HepG2 (cell line): ENCODE data around the gene TRIM25. TPM values are rescaled to one million over a fixed set of nuclear protein-coding genes. Genes with fewer than 3 reads are reported as not detected.

Source experiments
- ATAC-seq: fragments of 200-7000 bp; cut with Tn5 transposase; 3 replicates; pipeline ENCODE4 v1.9.1; 2020; ENCODE audit warnings: mild to moderate bottlenecking, moderate library complexity
- BruUV-seq: library from RNA; stranded (reverse); fragments of 400-500 nt; replicated peaks from 2 replicates; lab custom pipeline; 2021; lab: Mats Ljungman, UMichigan
- CTCF ChIA-PET: fragments of 300-600 bp; formaldehyde crosslinking; extraction: SDS; loops from one replicate; lab custom pipeline; 2021; ENCODE audit warnings: low total read pairs, inconsistent platforms, low intra/inter-chr PET ratio; lab: Yijun Ruan, JAX
- POLR2A ChIA-PET: fragments of 350-600 bp; sonication (Branson Sonifier 250); formaldehyde crosslinking; loops from one replicate; lab custom pipeline; 2020; ENCODE audit warnings: antibody characterized with exemption, inconsistent platforms; lab: Yijun Ruan, JAX
- DNase-seq: peaks from one replicate; pipeline ENCODE4 v3.0.0-alpha.2; 2015; ENCODE audit warnings: low spot score
- FAIRE-seq: peaks from 3 replicates; lab custom pipeline; 2011; peaks lifted over from hg19 to GRCh38; lab: Jason Lieb, UNC
- H2AFZ ChIP-seq: one replicate; pipeline ENCODE4 v1.6.1; 2011; ENCODE audit warnings: low read length, inconsistent platforms
- H3K27ac ChIP-seq: fragments of 300-600 bp; 3 replicates; pipeline ENCODE4 v1.8.0; 2011; ENCODE audit warnings: mixed run types, mild to moderate bottlenecking, mixed read lengths, low read length, inconsistent platforms; ENCODE audit not compliant: insufficient read depth; ENCODE audit errors: extremely low read length
- H3K27me3 ChIP-seq, 2 experiments: fragments of 200-600 bp in 1 of 2; 2 replicates in 1 of 2; 3 replicates in 1 of 2; pipeline versions ENCODE4 v1.6.0 to v1.8.0; 2011; ENCODE audit warnings: low read length in 2 of 2, mild to moderate bottlenecking in 2 of 2, moderate library complexity in 2 of 2, inconsistent platforms in 1 of 2; ENCODE audit not compliant: insufficient read depth in 2 of 2, control insufficient read depth in 1 of 2
- H3K36me3 ChIP-seq, 2 experiments: fragments of 200-600 bp in 1 of 2; replicated peaks in 1 of 2; 2 replicates in 1 of 2; 3 replicates in 1 of 2; pipeline versions ENCODE4 v1.5.1 to v1.8.0; 2011; ENCODE audit warnings: low read length in 2 of 2, inconsistent platforms in 1 of 2; ENCODE audit not compliant: insufficient read depth in 2 of 2, control insufficient read depth in 1 of 2
- H3K4me1 ChIP-seq: 2 replicates; pipeline ENCODE4 v1.5.1; 2012; ENCODE audit warnings: low read length, inconsistent platforms; ENCODE audit not compliant: insufficient read depth
- H3K4me2 ChIP-seq: 2 replicates; pipeline ENCODE4 v1.6.0; 2011; ENCODE audit warnings: low read depth, low read length, inconsistent platforms
- H3K4me3 ChIP-seq, 3 experiments: fragments of 200-600 bp in 1 of 3; sonication (generic), shearing (Covaris generic) in 1 of 3; replicated peaks in 1 of 3; 2 replicates each; pipeline ENCODE4 v1.5.1; 2011 to 2016; ENCODE audit warnings: low read length in 3 of 3, inconsistent platforms in 2 of 3, low read depth in 2 of 3, mild to moderate bottlenecking in 2 of 3, control low read depth in 1 of 3, mixed read lengths in 1 of 3; ENCODE audit not compliant: insufficient read depth in 1 of 3
- H3K79me2 ChIP-seq: one replicate; pipeline ENCODE4 v1.6.1; 2011; ENCODE audit warnings: low read length, inconsistent platforms; ENCODE audit not compliant: insufficient read depth
- H3K9ac ChIP-seq: 2 replicates; pipeline ENCODE4 v1.6.0; 2011; ENCODE audit warnings: mild to moderate bottlenecking, low read depth, low read length, inconsistent platforms; ENCODE audit not compliant: insufficient read depth
- H3K9me3 ChIP-seq: 2 replicates; pipeline ENCODE4 v1.5.1; 2012; ENCODE audit warnings: mild to moderate bottlenecking, low read length
- H4K20me1 ChIP-seq: 2 replicates; pipeline ENCODE4 v1.6.0; 2011; ENCODE audit warnings: inconsistent platforms, mild to moderate bottlenecking, low read length, moderate library complexity; ENCODE audit not compliant: insufficient read depth
- KAT7 ChIP-seq: IDR thresholded peaks from 2 replicates; pipeline ENCODE4 v1.6.1; 2018; ENCODE audit warnings: borderline replicate concordance, missing compliant biosample characterization
- POLR2G ChIP-seq: fragments of 200-400 bp; formaldehyde crosslinking; IDR thresholded peaks from 2 replicates; pipeline ENCODE4 v1.6.1; 2018; ENCODE audit warnings: mild to moderate bottlenecking, low read depth, low read length, moderate library complexity
- SKI ChIP-seq: fragments of 450-650 bp; IDR thresholded peaks from one replicate; pipeline ENCODE4 v1.6.1; 2018; ENCODE audit warnings: mild to moderate bottlenecking; ENCODE audit not compliant: partially characterized antibody
- WGBS: methylation state at CpG from one replicate; pipeline ENCODE4 v1.1.6; 2017; ENCODE audit warnings: low lambda C conversion rate; 5-methylcytosine and 5-hydroxymethylcytosine counted together
- in situ Hi-C: cut with HindIII; loops from 2 replicates; pipeline ENCODE4 v1.10.0; 2017; ENCODE audit warnings: low pct_unique_long_range_greater_than_20kb; ENCODE audit not compliant: extremely low pct_ligation_motif_present
- intact Hi-C: fragments of 100-400 bp; cut with micrococcal nuclease; formaldehyde crosslinking; loops from one replicate; pipeline ENCODE4 v1.10.0; 2022; ENCODE audit not compliant: unreplicated experiment
- polyA plus RNA-seq, 8 experiments: library from polyadenylated mRNA; depleted of rRNA in 3 of 8; stranded (reverse) in 7 of 8; unstranded in 1 of 8; fragments of >200 nt; fragmentation: Illumina TruSeq in 4 of 8; extraction: Trizol in 4 of 8; gene quantifications; 2 replicates each; pipeline versions ENCODE4 v1.2.1 to v1.2.3, GENCODE V29; 2011 to 2016; ENCODE audit warnings: low read depth in 4 of 8, missing spikeins in 1 of 8, mixed read lengths in 1 of 8; ENCODE audit not compliant: insufficient read depth in 1 of 8
- total RNA-seq, 5 experiments: library from RNA; depleted of rRNA; stranded (reverse); fragments of >200 nt; fragmentation: Illumina TruSeq; extraction: Trizol; gene quantifications; 2 replicates each; pipeline ENCODE4 v1.2.3, GENCODE V29; 2016; ENCODE audit warnings: low read depth in 1 of 5
- TF ChIP-seq, protein P1 (sequence below): sonication (generic); formaldehyde crosslinking; IDR thresholded peaks from 2 replicates; pipeline ENCODE4 v1.4.0; 2020; ENCODE audit warnings: missing genetic modification reagents
- TF ChIP-seq, protein P2 (sequence below): sonication (generic); formaldehyde crosslinking; conservative IDR thresholded peaks from 2 replicates; pipeline ENCODE4 v1.4.0; 2020; ENCODE audit warnings: missing genetic modification reagents
- TF ChIP-seq, protein P3 (sequence below): IDR thresholded peaks from 2 replicates; pipeline ENCODE4 v1.6.1; 2016; ENCODE audit warnings: mild to moderate bottlenecking, missing biosample characterization, missing genetic modification reagents
- TF ChIP-seq, protein P4 (sequence below): sonication (generic); formaldehyde crosslinking; IDR thresholded peaks from 2 replicates; pipeline ENCODE4 v1.5.1; 2020; ENCODE audit warnings: mild to moderate bottlenecking, missing genetic modification reagents, borderline replicate concordance
- TF ChIP-seq, protein P5 (sequence below): sonication (generic); formaldehyde crosslinking; IDR thresholded peaks from 2 replicates; pipeline ENCODE4 v1.5.0; 2020; ENCODE audit warnings: mild to moderate bottlenecking, missing genetic modification reagents, borderline replicate concordance
- TF ChIP-seq, protein P6 (sequence below): sonication (generic); formaldehyde crosslinking; IDR thresholded peaks from 2 replicates; pipeline ENCODE4 v1.8.0; 2022; ENCODE audit warnings: missing genetic modification reagents, low read depth, mild to moderate bottlenecking, borderline replicate concordance

Gene TRIM25
- total and polyA plus RNA-seq, 2 of the 13 experiments (the other 11 are each of a cell fraction or from before 2014, with no cell fraction given): 30.8 to 42.2 TPM

DNA sequence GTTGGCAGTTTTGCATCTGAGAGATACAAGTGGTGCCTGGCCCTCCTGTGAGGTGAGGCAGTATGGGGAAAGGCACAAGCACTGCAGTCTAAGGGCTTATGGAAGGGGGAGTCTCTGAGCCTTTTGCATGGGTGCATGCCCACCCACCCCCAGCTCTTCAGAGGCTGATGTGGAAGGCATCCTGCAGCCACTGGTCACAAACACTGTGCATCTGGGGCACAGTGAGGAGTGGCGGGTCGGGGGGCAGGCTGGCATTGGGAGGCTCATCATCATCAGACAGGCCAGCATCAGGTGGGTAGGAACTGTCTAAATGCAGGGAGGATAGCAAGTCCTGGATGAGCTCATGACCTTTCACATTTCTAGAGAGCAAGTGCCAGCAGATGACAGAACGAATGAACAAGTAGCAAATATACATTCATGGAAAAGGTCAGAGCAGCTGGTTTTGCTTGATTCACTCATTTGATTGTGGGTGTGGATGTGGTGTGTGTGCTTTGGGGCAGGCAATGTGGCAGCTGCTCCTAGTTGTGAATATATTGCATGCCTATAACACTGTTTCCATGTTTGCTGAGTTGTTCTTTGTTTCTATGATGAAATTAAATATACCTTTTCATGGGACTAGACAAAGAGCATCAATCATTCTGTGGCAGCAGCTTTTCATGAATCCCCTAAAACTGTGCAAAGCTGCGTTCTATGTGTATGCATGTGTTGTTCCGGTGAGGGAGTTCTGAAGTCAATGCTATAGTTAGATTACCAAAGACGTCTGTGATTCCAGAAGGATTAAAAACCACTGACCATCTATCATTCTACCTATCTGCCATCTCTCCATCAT lies 29.2 kb downstream of the TRIM25 start (continued):
- no peak for TF ChIP-seq KAT7 (CRISPR knock-in tag)

DNA sequence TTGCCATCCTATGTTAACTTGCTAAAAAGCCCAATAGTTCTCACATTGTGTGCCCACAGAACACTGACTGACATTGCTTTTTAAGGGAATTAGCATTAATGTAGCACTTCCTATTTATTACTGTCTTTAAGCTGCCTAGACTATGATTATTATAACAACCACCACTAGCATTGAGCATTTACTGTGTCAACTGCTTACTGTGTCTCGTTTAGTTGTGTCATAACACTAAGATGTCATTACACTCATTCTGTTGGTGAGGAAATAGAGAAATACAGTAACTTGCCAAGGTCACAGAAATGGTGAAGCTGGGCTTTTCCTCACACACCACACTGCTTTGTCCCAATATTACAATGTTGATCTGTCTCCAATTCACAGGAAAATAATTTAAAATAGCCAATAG lies 30.2 kb downstream of the TRIM25 start:
- Histone ChIP-seq H3K36me3 (no peaks in the 10 kb centered on the region), H3K4me3 (no peak overlapping the region), H3K4me1 (peaks cover 37% of the 10 kb centered on the region), H3K4me2 (no peak overlapping the region), H3K27ac (no peak overlapping the region), H3K79me2 (no peaks in the 10 kb centered on the region), H4K20me1 (no peaks in the 10 kb centered on the region), H3K9me3 (peaks cover 12% of the 10 kb centered on the region), H3K27me3 (no peaks in the 10 kb centered on the region), H2AFZ (no peak overlapping the region), H3K9ac (no peak overlapping the region)
- BruUV-seq: no TSS peak
- DNase-seq (no peak), FAIRE-seq (no peak), ATAC-seq (no peak)
- CTCF ChIA-PET: no interaction called here
- POLR2A ChIA-PET: no interaction called here
- intact Hi-C loops: no loop called here
- in situ Hi-C loops: no loop called here
- 32% methylated on average over 1 of the region's 1 CpG for WGBS
- TF ChIP-seq POLR2G (no peak), SKI (no peak)
- TF ChIP-seq, protein P1, sequence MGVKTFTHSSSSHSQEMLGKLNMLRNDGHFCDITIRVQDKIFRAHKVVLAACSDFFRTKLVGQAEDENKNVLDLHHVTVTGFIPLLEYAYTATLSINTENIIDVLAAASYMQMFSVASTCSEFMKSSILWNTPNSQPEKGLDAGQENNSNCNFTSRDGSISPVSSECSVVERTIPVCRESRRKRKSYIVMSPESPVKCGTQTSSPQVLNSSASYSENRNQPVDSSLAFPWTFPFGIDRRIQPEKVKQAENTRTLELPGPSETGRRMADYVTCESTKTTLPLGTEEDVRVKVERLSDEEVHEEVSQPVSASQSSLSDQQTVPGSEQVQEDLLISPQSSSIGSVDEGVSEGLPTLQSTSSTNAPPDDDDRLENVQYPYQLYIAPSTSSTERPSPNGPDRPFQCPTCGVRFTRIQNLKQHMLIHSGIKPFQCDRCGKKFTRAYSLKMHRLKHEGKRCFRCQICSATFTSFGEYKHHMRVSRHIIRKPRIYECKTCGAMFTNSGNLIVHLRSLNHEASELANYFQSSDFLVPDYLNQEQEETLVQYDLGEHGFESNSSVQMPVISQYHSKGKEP: no peak
- TF ChIP-seq, protein P2, sequence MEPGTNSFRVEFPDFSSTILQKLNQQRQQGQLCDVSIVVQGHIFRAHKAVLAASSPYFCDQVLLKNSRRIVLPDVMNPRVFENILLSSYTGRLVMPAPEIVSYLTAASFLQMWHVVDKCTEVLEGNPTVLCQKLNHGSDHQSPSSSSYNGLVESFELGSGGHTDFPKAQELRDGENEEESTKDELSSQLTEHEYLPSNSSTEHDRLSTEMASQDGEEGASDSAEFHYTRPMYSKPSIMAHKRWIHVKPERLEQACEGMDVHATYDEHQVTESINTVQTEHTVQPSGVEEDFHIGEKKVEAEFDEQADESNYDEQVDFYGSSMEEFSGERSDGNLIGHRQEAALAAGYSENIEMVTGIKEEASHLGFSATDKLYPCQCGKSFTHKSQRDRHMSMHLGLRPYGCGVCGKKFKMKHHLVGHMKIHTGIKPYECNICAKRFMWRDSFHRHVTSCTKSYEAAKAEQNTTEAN (CRISPR knock-in tag): no peak
- TF ChIP-seq, protein P3, sequence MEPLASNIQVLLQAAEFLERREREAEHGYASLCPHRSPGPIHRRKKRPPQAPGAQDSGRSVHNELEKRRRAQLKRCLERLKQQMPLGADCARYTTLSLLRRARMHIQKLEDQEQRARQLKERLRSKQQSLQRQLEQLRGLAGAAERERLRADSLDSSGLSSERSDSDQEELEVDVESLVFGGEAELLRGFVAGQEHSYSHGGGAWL (CRISPR knock-in tag): no peak
- TF ChIP-seq, protein P4, sequence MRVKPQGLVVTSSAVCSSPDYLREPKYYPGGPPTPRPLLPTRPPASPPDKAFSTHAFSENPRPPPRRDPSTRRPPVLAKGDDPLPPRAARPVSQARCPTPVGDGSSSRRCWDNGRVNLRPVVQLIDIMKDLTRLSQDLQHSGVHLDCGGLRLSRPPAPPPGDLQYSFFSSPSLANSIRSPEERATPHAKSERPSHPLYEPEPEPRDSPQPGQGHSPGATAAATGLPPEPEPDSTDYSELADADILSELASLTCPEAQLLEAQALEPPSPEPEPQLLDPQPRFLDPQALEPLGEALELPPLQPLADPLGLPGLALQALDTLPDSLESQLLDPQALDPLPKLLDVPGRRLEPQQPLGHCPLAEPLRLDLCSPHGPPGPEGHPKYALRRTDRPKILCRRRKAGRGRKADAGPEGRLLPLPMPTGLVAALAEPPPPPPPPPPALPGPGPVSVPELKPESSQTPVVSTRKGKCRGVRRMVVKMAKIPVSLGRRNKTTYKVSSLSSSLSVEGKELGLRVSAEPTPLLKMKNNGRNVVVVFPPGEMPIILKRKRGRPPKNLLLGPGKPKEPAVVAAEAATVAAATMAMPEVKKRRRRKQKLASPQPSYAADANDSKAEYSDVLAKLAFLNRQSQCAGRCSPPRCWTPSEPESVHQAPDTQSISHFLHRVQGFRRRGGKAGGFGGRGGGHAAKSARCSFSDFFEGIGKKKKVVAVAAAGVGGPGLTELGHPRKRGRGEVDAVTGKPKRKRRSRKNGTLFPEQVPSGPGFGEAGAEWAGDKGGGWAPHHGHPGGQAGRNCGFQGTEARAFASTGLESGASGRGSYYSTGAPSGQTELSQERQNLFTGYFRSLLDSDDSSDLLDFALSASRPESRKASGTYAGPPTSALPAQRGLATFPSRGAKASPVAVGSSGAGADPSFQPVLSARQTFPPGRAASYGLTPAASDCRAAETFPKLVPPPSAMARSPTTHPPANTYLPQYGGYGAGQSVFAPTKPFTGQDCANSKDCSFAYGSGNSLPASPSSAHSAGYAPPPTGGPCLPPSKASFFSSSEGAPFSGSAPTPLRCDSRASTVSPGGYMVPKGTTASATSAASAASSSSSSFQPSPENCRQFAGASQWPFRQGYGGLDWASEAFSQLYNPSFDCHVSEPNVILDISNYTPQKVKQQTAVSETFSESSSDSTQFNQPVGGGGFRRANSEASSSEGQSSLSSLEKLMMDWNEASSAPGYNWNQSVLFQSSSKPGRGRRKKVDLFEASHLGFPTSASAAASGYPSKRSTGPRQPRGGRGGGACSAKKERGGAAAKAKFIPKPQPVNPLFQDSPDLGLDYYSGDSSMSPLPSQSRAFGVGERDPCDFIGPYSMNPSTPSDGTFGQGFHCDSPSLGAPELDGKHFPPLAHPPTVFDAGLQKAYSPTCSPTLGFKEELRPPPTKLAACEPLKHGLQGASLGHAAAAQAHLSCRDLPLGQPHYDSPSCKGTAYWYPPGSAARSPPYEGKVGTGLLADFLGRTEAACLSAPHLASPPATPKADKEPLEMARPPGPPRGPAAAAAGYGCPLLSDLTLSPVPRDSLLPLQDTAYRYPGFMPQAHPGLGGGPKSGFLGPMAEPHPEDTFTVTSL (CRISPR knock-in tag): no peak
- TF ChIP-seq, protein P5, sequence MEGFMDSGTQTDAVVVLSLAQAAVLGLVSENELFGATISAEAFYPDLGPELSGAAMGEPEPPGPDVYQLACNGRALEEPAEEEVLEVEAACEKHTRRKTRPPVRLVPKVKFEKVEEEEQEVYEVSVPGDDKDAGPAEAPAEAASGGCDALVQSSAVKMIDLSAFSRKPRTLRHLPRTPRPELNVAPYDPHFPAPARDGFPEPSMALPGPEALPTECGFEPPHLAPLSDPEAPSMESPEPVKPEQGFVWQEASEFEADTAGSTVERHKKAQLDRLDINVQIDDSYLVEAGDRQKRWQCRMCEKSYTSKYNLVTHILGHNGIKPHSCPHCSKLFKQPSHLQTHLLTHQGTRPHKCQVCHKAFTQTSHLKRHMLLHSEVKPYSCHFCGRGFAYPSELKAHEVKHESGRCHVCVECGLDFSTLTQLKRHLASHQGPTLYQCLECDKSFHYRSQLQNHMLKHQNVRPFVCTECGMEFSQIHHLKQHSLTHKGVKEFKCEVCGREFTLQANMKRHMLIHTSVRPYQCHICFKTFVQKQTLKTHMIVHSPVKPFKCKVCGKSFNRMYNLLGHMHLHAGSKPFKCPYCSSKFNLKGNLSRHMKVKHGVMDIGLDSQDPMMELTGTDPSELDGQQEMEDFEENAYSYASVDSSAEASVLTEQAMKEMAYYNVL (CRISPR knock-in tag): no peak
- TF ChIP-seq, protein P6, sequence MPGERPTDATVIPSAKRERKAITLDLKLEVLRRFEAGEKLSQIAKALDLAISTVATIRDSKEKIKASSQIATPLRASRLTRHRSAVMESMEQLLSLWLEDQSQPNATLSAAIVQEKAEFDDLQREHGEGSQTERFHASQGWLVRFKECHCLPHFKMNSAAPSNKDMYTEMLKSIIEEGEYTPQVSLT (CRISPR knock-in tag): no peak
